Dermis microvascular lymphatic vessel endothelial cell (primary cell): Measurements from ENCODE around the gene CEBPZ. TPM values are rescaled to one million over a fixed set of nuclear protein-coding genes. Genes with fewer than 3 reads are reported as not detected.
A peak's percentile ranks its signal among the peaks of the same experiment; 100 is the strongest.
"Not testable (repeated sequence)": the region's sequence is repeated elsewhere in the genome, so short reads cannot be mapped to it uniquely, and the experiment has no call there.

ENCODE experiments used
- DNase-seq, 2 donors: peaks; one replicate each; pipeline versions ENCODE4 v3.0.0 to v3.0.0-alpha.2; 2010; ENCODE audit warnings: low read depth in 2 of 2
- total RNA-seq: library from RNA; depleted of rRNA; stranded (reverse); fragments of >200 nt; gene quantifications from 2 replicates; pipeline ENCODE4 v1.2.1, GENCODE V29; 2014

The CEBPZ gene
- total RNA-seq, 1 donor from 2014 or later, result 31.5 TPM

DNA sequence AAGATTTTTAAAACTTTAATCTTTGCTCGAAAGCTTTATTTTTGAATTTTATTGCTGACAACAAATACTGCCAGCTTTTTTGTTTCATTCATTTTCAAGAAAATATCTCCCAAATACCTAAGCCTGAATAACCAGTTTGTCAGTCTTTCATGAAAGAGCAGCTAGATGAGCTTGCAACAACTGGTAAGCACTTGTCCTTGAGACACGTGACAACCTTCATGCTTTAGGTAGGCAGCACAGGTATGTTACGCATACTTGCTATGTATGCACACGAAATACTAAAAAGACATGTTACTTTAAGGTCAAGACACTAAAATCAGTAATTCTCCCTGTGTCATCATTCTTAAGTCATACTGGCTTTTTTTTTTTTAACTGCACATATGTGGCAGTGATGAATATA lies 12.3 kb downstream of the CEBPZ start:
- DNase-seq, result no peak

DNA sequence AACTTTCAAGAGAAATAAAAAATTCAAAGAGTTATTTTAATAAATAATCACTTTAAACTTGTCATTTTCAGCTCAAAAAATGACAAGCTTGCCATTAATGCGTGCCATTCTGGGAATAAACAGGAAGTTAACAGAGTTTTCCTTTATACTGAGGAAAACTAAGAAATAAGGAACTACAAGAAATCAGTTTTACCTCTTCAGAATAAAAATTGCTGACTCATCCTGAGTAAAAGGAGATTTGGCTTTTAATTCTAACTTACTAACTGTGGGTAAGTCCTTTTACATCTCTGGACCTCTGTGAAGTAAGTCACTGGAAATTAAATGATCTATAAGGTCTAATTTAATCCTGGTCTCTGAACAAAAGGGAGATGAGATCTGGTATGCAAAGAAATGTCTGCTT lies 16.1 kb downstream of the CEBPZ start:
- DNase-seq, result no peak

DNA sequence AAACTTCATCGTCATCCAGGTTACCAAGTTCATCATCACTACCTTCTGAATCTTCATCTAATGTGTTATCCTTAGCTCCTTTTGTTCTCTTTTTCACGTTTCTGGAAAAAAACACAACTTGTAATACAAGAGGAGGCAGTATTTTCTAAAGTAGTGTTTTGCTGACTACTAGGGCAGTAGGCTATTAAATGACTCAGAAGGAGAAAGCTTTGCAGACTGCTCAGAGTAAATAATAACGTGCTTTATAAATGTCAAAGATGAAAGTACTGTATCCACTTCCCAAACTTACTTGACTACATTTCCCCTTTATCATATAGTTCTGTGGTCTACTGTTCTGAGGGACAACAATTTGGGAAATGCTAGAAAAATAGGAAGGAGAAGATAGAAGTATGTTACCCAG lies 19.5 kb downstream of the CEBPZ start:
- DNase-seq, result no peak

DNA sequence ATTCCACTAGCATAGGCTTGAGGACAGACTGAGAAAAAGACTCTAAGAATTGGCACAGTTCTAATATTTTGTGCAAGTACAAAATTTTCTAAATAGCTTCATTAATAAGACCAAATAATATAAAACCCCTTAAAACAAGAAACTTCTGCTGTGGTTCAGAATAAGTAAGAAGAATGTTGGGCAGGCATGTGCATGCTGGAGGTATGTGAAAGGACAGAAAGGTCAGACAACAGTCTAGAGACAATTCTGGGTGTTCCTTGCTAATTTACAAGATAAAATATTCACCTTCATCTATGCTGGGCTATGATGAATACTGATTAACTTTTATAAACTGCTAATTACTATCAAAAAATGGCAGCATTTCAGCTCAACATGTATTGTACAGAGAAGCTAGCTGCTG lies 20.2 kb downstream of the CEBPZ start:
- no peak for DNase-seq

DNA sequence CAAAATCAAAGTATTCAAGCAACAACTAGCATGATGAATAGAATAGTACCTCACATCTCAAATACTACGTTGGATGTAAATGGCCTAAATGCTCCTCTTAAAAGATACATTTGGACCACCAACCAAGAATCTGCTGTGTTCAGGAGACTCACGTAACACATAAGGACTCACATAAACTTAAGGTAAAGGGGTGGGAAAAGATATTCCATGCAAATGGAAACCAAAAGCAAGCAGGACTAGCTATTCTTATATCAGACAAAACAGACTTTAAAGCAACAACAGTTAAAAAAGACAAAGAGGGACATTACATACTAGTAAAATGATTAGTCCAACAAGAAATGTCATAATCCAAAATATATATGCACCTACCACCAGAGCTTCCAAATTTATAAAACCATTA lies 24.6 kb downstream of the CEBPZ start:
- not testable (repeated sequence) for DNase-seq

DNA sequence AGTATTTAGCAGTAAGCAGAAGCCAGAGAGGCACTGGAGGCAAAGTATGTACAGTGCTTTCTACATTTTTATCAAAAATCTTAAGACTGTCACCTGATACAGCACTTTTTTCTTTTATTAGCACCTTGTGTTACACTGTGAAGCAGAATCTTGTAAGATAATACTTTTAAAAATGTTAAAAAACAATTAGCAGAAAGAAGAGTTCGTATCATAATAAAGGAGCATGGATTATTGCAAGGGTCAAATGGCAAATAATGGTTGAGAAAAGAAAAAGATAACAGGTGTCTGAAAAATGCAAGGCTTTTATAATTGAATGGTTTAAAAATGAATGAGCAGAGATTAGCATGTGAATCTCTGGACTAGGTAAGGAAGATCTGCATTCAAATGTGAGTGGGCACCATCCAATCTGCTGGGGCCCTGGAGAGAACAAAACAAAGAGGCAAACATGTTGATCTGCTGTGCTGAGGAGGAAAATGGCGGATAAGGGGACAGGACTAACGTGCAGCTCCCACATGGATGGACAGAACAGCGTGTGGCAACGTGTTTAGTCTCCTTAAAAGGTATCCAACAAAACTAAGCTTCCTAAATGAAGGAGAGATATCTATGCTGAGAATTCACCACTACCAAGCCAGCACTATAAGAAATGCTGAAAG lies 25.6 kb downstream of the CEBPZ start:
- no peak for DNase-seq

DNA sequence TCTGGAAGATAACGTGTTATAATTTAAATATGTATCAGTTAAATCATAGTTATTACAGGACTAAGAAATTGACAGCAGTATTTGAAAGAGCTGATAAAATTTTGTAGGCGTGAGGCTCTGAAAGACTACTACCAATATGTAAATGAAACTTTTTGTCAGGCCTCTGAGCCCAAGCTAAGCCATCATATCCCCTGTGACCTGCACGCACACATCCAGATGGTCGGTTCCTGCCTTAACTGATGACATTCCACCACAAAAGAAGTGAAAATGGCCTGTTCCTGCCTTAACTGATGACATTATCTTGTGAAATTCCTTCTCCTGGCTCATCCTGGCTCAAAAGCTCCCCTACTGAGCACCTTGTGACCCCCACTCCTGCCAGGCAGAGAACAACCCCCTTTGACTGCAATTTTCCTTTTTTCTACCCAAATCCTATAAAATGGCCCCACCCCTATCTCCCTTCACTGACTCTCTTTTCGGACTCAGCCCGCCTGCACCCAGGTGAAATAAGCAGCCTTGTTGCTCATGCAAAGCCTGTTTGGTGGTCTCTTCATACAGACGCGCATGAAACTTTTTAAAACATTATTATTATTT lies 26.2 kb downstream of the CEBPZ start:
- DNase-seq, result not testable (repeated sequence)

DNA sequence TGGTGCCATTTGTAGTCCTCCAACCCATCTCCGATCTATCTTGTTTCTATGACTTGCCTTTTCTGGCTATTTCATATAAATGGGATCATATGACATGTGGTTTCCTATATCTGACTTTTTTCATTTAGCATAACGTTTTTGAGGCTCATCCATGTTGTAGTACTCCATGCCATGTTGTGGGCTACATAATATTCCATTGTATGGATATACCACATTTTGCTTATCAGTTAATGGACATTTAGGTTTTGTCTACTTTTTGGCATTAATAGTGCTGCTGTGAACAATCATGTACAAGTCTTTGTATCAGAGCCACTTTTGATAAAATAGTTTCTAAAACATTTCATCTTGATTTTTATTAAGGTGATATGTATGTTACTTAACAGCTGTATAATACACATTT lies 27.7 kb downstream of the CEBPZ start:
- DNase-seq, result no peak

DNA sequence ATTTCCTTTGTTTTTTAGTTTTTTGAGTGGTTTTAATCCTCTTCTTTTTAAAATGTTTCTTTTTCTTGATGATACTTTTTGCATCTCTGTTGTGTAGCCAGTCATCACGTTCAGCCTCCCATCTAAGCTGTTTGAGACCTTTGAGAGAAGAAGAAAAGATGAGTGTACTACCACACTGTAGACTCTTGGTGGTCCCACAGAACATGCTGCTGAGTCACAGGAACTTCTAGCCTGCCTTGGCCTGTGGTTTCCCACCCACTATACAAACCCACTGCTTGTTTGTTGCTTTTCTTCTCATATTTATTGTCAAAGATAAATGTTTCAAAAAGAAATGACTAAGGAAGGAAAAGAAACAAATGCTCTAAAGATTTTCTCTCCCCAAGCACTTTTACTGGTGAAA lies 29.6 kb downstream of the CEBPZ start:
- no peak for DNase-seq

DNA sequence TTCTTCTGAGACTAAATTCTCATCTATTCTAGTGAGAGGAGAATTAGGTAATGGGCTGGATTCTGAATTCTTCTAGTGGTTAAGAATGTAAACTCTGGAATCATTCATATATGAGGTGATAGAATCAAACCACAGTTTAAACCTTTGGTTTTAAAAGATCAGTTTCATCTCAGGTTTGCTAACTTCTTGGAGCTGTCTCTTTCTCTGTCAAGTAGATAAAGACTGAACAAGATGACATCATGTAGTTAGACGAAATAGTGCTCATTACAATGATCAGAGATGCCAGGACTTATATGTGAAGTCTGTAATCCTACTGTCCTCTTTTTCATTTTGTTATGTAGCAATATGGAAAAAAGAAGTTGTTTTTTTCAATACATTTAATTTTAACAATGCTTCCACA lies 30.2 kb downstream of the CEBPZ start:
- DNase-seq, result no peak

DNA sequence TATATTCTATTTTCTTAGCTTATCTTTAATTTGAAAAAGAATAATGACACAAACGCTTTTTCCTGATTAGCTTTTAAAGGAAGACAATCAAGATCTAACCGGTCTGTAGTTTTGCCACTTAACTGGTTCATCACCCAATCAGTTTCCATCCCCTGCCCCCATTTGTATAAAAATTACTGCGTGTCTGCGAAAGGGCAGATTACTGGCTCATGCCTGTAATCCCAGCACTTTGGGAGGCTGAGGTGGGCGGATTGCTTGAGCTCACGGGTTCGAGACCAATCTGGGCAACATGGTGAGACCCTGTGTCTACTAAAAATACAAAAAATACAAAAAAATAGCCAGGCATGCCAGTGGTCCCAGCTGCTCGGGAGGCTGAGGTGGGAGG lies 32.7 kb downstream of the CEBPZ start:
- DNase-seq, result no peak

DNA sequence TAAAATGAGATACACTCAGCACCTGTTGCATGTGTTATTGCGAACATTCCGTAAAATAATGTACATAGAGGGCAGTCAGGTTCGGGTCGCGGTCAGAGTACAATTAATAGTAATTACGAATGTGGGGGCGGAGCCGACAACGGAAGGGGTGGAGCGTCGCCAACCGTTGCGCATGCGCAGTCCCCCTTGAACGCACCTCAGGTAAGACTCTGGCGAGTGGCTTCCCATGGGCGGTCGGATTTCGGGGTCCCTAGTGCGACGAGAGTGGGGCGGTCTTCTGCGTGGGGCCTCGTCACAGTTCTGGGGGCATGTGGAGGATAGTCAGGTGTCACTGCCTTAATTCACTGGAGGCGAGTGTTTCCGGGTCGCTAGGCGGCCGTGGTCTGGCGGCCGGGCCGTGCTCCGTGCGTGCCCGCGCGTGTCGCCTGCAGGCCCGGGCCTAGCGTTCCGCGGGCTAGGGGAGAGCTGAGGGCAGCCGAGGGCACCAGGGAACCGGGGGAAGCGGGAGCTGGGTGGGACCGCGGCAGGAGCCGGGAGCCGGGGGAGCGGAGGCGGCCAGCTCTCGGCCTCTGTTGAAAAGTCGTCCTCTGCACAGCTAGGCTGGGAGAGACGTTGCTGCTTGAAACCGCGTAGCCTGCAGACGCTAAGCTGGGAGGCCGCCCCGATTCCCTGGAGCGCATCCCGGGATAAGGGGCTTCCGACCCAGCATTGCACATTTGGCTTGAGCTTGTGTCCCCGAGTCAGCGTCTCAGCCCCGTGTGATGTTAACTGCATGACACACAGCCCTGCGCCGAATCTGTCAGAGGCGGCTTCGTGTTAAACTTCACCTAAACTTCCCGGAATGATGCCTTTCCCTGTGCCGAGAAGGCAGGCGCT lies 34.8 kb downstream of the CEBPZ start, which contains the start of gene CEBPZOS:
CEBPZOS (plus strand) TSS at position 177 of the 876 bp plus-strand sequence. CDS start 3,209 bp downstream, outside the sequence.
- peak; percentile 27 to 81 for DNase-seq

DNA sequence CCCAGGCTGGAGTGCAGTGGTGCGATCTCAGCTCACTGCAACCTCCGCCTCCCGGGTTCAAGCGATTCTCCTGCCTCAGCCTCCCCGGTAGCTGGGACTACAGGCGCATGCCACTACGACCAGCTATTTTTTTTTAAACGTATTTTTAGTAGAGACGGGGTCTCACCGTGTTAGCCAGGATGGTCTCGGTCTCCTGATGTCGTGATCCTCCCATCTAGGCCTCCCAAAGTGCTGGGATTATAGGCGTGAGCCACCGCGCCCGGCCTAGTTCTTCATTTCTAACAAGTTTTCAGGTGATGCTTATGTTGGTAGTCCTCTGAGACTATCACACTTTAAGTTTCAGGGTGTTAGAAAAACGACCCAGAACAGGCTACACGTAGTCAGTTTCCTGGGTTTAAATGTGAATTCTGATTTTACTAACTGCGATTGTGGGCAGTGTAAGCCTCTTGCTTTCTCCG lies 35.5 kb downstream of the CEBPZ start:
- DNase-seq, result not testable (repeated sequence)

DNA sequence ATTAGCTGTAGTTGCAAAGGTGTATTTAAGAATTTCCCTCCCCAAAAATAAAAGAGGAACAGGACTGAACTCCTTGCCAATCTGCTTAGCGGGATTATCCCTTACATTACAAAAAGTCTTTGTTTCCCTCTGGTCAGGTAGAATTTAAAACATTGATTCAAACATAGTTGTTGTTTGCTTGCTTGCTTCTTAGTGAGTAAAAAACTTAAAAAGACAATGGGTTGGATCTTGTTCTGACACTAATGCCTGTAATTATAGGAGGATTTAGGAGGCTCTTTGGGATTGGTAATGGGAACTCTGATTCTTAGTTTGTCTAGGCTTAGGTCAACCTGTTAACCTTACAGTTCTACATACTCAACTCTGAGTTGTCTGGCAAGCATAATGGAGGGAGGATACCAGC lies 38.8 kb downstream of the CEBPZ start:
- no peak for DNase-seq

DNA sequence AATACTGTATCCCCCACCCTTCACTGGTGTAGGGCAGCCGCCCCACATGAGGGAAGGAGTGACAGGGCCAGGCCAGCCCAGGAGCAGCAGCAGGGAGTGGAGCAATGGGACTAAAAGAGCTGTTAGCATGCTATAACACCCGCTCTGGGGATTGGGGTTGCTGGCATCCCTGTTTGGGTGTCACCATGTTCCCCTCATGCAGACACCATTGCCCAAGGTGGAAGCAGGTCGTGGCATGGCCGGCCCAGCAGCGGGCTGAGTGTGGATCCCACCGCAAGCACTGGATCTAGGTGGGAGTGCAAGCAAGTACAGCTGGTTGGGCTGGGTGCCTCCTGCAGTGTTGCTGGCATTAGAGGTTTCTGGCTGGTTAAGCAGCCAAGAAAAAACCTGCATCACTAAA lies 39.6 kb downstream of the CEBPZ start:
- DNase-seq, result no peak

DNA sequence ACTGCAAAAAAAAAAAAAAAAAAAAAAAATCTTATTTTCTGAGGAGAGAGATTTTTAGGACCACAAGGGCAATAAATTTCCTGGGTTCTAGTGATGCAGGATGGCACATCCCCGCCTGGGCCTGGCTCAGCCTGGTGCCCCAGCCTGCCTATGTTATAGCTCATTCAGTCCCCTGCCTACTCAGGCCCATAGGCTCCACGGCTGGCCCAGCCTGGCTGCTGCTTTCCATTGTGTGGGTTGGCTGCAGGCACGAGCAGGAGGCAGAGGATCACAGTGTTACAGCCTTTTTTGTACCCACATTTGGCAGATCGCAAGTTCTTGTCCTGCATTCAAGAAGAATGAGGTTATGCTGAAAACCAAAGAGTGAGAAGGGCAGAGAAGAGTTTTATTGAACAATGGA lies 40.1 kb downstream of the CEBPZ start:
- DNase-seq, result no peak

DNA sequence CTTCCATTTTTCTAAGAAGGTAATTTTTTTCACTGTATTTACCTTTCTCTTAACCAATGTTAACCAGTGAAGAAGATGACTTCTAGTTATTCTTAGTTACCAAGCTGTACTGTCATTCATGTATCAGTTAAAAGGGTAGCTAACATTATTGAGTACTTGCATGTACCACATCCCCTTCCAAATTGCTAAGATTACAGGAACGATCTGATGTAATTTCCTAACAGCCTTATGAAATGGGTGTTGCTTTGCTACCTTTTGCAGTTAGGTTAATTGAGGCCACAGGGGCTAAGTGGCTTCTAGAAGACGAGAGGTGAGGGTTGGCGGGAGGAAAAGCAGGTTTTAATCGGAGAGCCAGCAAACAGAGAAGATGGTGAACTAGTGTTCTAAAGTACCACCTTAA lies 41.1 kb downstream of the CEBPZ start:
- no peak for DNase-seq

DNA sequence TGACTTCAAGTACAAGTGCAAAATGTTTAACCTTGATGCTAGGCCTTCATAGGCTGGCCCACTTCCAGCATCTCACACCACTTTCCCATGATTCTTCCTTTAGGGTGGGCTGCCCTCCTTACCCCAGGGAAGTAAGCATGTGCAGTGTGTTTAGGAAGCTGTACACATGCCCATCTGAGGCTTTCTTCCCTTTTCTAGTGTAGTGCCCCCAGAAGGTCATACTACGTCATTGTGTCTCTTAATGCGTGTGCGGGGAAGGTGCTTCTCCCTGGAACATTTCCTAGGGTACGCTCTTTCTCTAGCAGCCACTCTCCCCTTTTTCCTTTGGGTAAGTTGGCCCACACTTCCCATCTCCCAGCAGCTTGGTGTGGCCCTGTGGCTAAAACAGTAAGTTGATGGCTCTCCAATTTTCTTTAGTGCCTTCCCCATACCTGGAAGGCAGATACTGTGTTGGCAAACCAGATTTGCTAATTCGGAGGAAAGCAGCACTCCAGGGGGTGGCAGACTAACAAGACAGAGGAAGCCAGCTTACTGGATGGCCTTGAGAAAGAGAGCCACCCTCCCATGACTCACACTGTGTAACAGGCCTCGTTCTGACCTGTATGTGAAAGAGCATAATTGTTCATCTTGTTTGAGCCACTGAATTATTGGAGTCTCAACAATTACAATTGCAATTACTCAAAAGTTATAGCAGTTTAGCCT lies 41.8 kb downstream of the CEBPZ start:
- peak in 1 of 2 donors; percentile 40 for DNase-seq

DNA sequence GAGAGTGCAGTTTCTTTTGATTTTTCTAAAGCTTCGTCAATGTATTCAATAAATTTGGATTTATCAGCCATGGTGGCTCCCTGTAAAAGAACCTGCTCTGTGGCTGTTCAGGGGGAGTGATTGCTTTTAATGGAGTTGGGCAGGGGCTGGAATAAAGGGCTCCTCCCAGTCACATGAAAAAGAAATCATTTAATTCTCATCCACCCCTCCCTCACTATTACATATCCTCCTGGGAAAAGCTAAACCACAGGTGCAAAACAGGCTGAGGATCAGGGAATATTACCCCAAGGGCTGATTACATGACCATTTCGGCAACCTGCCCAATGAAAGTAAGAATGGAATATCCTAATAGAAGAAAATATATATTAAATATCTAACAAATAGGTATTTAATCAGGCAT lies 42.8 kb downstream of the CEBPZ start, which contains the start of gene SULT6B1:
SULT6B1 (minus strand) TSS at position 101 of the 400 bp plus-strand sequence; CDS start at position 71, 30 bp downstream.
- DNase-seq, result no peak

DNA sequence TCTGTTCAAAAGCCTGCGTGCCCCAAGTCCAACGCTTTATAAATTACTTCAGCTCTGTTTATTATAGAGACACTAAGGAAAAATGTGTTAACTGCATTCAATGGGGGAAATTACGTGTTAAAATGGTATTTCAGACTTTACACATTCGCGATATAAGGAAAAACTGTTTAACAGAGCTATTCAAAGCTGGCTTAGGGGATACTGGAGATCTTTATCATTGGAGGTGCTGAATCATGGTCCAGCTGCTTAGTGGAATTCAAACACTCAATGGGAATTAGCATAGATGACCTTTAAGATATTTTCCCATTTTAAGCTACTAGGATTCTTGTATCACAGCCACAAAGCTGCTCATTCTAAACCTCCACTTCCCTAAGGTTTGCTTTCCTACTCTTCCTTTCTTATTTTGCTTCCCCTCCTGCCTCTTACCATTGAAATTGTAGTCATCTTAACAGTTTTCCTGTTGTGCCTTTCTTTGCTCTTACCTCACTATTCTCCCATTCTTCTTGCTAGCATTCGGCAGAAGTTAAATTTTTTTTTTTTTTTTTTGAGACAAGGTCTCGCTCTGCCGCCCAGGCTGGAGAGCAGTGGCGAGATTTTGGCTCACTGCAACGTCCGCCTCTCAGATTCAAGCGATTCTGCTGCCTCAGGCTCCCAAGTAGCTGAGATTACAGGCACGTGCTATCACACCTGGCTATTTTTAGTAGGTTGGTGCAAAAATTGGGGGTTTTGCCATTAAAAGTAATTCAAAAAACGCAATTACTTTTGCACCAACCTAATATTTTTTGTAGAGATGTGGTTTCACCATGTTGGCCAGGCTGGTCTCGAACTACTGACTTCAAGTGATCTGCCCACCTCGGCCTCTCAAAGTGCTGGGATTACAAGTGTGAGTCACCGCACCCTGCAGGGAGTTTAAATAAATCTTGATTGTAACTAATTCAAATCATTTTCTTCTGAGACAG lies 49.4 kb downstream of the CEBPZ start:
- peak in 1 of 2 donors; percentile 25 for DNase-seq
